Parathyroid adenoma (tissue), 2 donors: Measurements from ENCODE around the gene LDHD.

Source experiments
- H2AFZ ChIP-seq: fragments of 300-600 bp; sonication (generic); one replicate; pipeline ENCODE4 v1.7.0; 2017; ENCODE audit warnings: antibody characterized with exemption, mild to moderate bottlenecking
- H3K27ac ChIP-seq: fragments of 300-600 bp; sonication (generic); one replicate; pipeline ENCODE4 v1.7.0; 2017
- H3K27me3 ChIP-seq: fragments of 300-600 bp; sonication (generic); one replicate; pipeline ENCODE4 v1.7.0; 2017; ENCODE audit warnings: low read length; ENCODE audit not compliant: control insufficient read depth, insufficient read depth
- H3K36me3 ChIP-seq: fragments of 300-600 bp; sonication (generic); one replicate; pipeline ENCODE4 v1.7.0; 2017; ENCODE audit warnings: low read length; ENCODE audit not compliant: control insufficient read depth, insufficient read depth
- H3K4me1 ChIP-seq: fragments of 300-600 bp; sonication (generic); one replicate; pipeline ENCODE4 v1.7.0; 2017; ENCODE audit warnings: control low read depth
- H3K4me2 ChIP-seq: fragments of 300-600 bp; sonication (generic); one replicate; pipeline ENCODE4 v1.7.0; 2017; ENCODE audit warnings: low read length
- H3K4me3 ChIP-seq: fragments of 300-600 bp; sonication (generic); one replicate; pipeline ENCODE4 v1.7.0; 2017; ENCODE audit warnings: low read depth, low read length
- H3K79me2 ChIP-seq: fragments of 300-600 bp; sonication (generic); one replicate; pipeline ENCODE4 v1.7.0; 2017; ENCODE audit warnings: control low read depth
- H3K9ac ChIP-seq: fragments of 300-600 bp; sonication (generic); one replicate; pipeline ENCODE4 v1.7.0; 2017; ENCODE audit warnings: mild to moderate bottlenecking
- H3K9me3 ChIP-seq: fragments of 300-600 bp; sonication (generic); one replicate; pipeline ENCODE4 v1.7.0; 2017; ENCODE audit warnings: low read length; ENCODE audit not compliant: control insufficient read depth
- CTCF ChIP-seq: fragments of 300-600 bp; sonication (generic); IDR thresholded peaks from one replicate; pipeline ENCODE4 v1.7.0; 2017; ENCODE audit warnings: antibody characterized with exemption, mild to moderate bottlenecking
- donor health status: primary hyperparathyroidism.

The LDHD gene

GRCh38 chr16:75063549-75064088 is 53.0 kb downstream of the LDHD start:
- peak overlapping the region; percentile 55 for H3K27ac ChIP-seq
- H3K27me3 ChIP-seq = no peaks in the 10 kb centered on the region
- no peak overlapping the region for H3K9ac ChIP-seq
- H3K4me3 ChIP-seq = no peak overlapping the region
- peak overlapping the region; percentile 54 for H2AFZ ChIP-seq
- H3K4me2 ChIP-seq = no peak overlapping the region
- TF ChIP-seq CTCF = no peak
- peaks cover 46% of the 10 kb centered on the region for H3K79me2 ChIP-seq
- H3K9me3 ChIP-seq = no peaks in the 10 kb centered on the region
- no peaks in the 10 kb centered on the region for H3K36me3 ChIP-seq
- H3K4me1 ChIP-seq = peaks cover 42% of the 10 kb centered on the region

GRCh38 chr16:75062976-75063346 is 53.6 kb downstream of the LDHD start:
- no peak for TF ChIP-seq CTCF
- Histone ChIP-seq H3K27ac (peak overlapping the region; percentile 55), H3K4me1 (peaks cover 42% of the 10 kb centered on the region), H3K9ac (no peak overlapping the region), H3K4me2 (no peak overlapping the region), H3K36me3 (no peaks in the 10 kb centered on the region), H3K79me2 (peaks cover 50% of the 10 kb centered on the region), H3K4me3 (no peak overlapping the region), H2AFZ (peak overlapping the region; percentile 2), H3K27me3 (no peaks in the 10 kb centered on the region), H3K9me3 (no peaks in the 10 kb centered on the region)

- H3K36me3 ChIP-seq = no peaks in the 10 kb centered on the region
- TF ChIP-seq CTCF = no peak
- no peaks in the 10 kb centered on the region for H3K9me3 ChIP-seq
- no peak overlapping the region for H3K4me3 ChIP-seq
- H3K27me3 ChIP-seq = no peaks in the 10 kb centered on the region
- peaks cover 42% of the 10 kb centered on the region for H3K4me1 ChIP-seq
- peak overlapping the region; percentile 29 for H3K4me2 ChIP-seq
- H3K79me2 ChIP-seq = peaks cover 53% of the 10 kb centered on the region
- H2AFZ ChIP-seq = peak overlapping the region; percentile 69
- peak overlapping the region; percentile 55 for H3K27ac ChIP-seq
- H3K9ac ChIP-seq = no peak overlapping the region
Observed at GRCh38 chr16:75062135-75062975, 54.2 kb downstream of the LDHD start.
